Spleen (tissue), 11 donors: ENCODE data around the gene UXT. TPM values are rescaled to one million over a fixed set of nuclear protein-coding genes. Genes with fewer than 3 reads are reported as not detected.

ENCODE experiments used
- DNase-seq: peaks from one replicate; pipeline ENCODE4 v3.0.0-alpha.2; 2020
- H3K27ac ChIP-seq, 8 donors: fragments of 200-600 bp; sonication (generic) in 7 of 8; 1 replicate in 4 of 8; 2 replicates in 4 of 8; pipeline versions ENCODE4 v1.5.0 to v1.8.0; 2016 to 2021; ENCODE audit warnings: inconsistent platforms in 4 of 8, mild to moderate bottlenecking in 4 of 8, moderate library complexity in 1 of 8
- H3K27me3 ChIP-seq, 7 donors: fragments of 200-600 bp; sonication (generic) in 6 of 7; replicated peaks in 1 of 7; 1 replicate in 4 of 7; 2 replicates in 3 of 7; pipeline versions ENCODE4 v1.5.0 to v1.8.0; 2016 to 2021; ENCODE audit warnings: inconsistent platforms in 3 of 7, mild to moderate bottlenecking in 1 of 7
- H3K36me3 ChIP-seq, 6 donors: fragments of 200-600 bp; sonication (generic) in 5 of 6; 1 replicate in 4 of 6; 2 replicates in 2 of 6; pipeline versions ENCODE4 v1.5.0 to v1.8.0; 2016 to 2021; ENCODE audit warnings: inconsistent platforms in 2 of 6
- H3K4me1 ChIP-seq, 6 donors: fragments of 200-600 bp; sonication (generic) in 5 of 6; 1 replicate in 3 of 6; 2 replicates in 3 of 6; pipeline versions ENCODE4 v1.5.0 to v1.8.0; 2016 to 2021; ENCODE audit warnings: inconsistent platforms in 3 of 6
- H3K4me3 ChIP-seq, 8 donors: fragments of 200-600 bp; sonication (generic) in 7 of 8; 1 replicate in 4 of 8; 2 replicates in 4 of 8; pipeline versions ENCODE4 v1.5.0 to v1.8.0; 2016 to 2021; ENCODE audit warnings: inconsistent platforms in 4 of 8, mild to moderate bottlenecking in 4 of 8, moderate library complexity in 2 of 8
- H3K9me3 ChIP-seq, 8 donors: fragments of 200-600 bp; sonication (generic) in 7 of 8; 1 replicate in 4 of 8; 2 replicates in 4 of 8; pipeline versions ENCODE4 v1.5.0 to v1.8.0; 2016 to 2021; ENCODE audit warnings: inconsistent platforms in 4 of 8
- POLR2A ChIP-seq, 3 donors: fragments of 450-650 bp; IDR thresholded peaks; one replicate each; pipeline ENCODE4 v1.5.1; 2017; ENCODE audit warnings: antibody characterized with exemption in 3 of 3, mild to moderate bottlenecking in 1 of 3
- POLR2AphosphoS5 ChIP-seq, 3 donors: sonication (generic); formaldehyde crosslinking; IDR thresholded peaks; one replicate each; pipeline ENCODE4 v1.5.1; 2017; ENCODE audit warnings: antibody characterized with exemption in 3 of 3
- WGBS, 5 donors: extraction: QIAGEN DNeasy Blood & Tissue Kit in 3 of 5; methylation state at CpG; one replicate each; pipeline versions ENCODE4 v1.1.5 to v1.1.7; 2013 to 2018; 5-methylcytosine and 5-hydroxymethylcytosine counted together
- intact Hi-C: fragments of 100-400 bp; cut with DNase I; formaldehyde crosslinking; loops from one replicate; pipeline ENCODE4 v1.15.0; 2023; ENCODE audit warnings: low total_unique reads
- polyA plus RNA-seq, 3 donors: library from polyadenylated mRNA; stranded (reverse); fragments of 200-250 nt; gene quantifications; one replicate each; pipeline ENCODE4 v1.2.1, GENCODE V29; 2013
- total RNA-seq, 7 donors: library from RNA; depleted of rRNA in 3 of 7; stranded (reverse); fragments of >200 nt in 3 of 7; fragmentation: NEBNext Ultra II Directional in 4 of 7; extraction: Animal tissue kit (Norgen Biotek cat#: 25700) in 4 of 7; gene quantifications; one replicate each; pipeline versions ENCODE4 v1.1.0 to v1.2.1, GENCODE V29; 2016 to 2021
- TF ChIP-seq, protein P1 (sequence below), 11 experiments: fragments of 200-600 bp in 7 of 11; fragments of 450-650 bp in 4 of 11; sonication (generic) in 4 of 11; IDR thresholded peaks in 8 of 11; conservative IDR thresholded peaks in 3 of 11; 1 replicate in 7 of 11; 2 replicates in 4 of 11; pipeline versions ENCODE4 v1.4.0 to v1.8.0; 2016 to 2021; ENCODE audit warnings: antibody characterized with exemption in 11 of 11, inconsistent platforms in 4 of 11, mild to moderate bottlenecking in 1 of 11
- donor health status: healthy with polysubstance abuse.
- donor health status: DM: no; HTN: no; CAD: no; lungs with moderate emphysema.
- donor health status: DM: no; HTN: no; CAD: no.
- donor health status: Bipolar disorder and iron deficiency.
- donor health status: healthy.
- donor health status: DM: no; HTN: no; CAD: no.
- donor health status: DM: yes; HTN: yes; CAD: no.

The UXT gene
- total and polyA plus RNA-seq, 10 donors: 83.0 to 274 (median 124) TPM

DNA sequence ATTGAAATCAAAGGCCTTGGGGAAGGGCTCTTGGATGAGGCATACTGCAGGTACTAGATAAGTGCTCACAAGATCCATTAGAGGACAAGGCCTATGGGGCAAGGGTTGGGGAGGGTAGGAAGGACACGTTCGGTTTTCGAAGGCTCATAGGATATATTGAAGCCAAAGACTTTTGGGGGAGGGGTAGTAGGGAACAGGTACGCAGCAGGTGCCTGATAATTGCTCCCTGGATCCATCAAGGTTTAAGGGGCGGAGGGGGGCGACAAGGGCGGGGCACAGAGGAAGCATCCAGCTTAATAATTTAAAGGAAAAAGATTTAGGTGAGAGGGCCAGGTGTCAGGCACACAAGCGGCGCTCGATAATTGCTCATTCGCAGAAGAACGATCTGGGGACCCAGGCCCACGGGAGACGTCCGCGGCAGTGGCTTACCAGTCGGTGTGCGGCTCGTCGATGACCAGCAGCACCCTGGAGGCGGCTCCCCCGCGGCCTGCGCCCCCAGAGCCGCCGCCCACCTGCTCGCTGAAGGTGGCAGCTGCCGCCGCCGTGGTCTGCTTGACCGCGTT is 40.0 kb downstream of the UXT start:
- DNase-seq: no peak
- no peak overlapping the region for H3K27ac ChIP-seq
- intact Hi-C loops: no loop called here
- TF ChIP-seq, protein P1, sequence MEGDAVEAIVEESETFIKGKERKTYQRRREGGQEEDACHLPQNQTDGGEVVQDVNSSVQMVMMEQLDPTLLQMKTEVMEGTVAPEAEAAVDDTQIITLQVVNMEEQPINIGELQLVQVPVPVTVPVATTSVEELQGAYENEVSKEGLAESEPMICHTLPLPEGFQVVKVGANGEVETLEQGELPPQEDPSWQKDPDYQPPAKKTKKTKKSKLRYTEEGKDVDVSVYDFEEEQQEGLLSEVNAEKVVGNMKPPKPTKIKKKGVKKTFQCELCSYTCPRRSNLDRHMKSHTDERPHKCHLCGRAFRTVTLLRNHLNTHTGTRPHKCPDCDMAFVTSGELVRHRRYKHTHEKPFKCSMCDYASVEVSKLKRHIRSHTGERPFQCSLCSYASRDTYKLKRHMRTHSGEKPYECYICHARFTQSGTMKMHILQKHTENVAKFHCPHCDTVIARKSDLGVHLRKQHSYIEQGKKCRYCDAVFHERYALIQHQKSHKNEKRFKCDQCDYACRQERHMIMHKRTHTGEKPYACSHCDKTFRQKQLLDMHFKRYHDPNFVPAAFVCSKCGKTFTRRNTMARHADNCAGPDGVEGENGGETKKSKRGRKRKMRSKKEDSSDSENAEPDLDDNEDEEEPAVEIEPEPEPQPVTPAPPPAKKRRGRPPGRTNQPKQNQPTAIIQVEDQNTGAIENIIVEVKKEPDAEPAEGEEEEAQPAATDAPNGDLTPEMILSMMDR (IDR thresholded peaks at IDR 0.05 in 8 of 11, conservative IDR thresholded peaks at IDR 0.05 in 3 of 11): no peak
- TF ChIP-seq POLR2A (IDR thresholded peaks at IDR 0.05) (no peak), POLR2AphosphoS5 (IDR thresholded peaks at IDR 0.05) (no peak)
- peaks cover 0 to 26% (median 4%) of the 10 kb centered on the region in 7 donors for H3K27me3 ChIP-seq
- H3K4me1 ChIP-seq: peaks cover 0 to 19% (median 8%) of the 10 kb centered on the region in 6 donors
- 37 to 61% (median 45%) methylated on average over 26 to 32 of the region's 32 CpGs for WGBS, 5 donors
- no peaks in the 10 kb centered on the region for H3K9me3 ChIP-seq
- H3K36me3 ChIP-seq: no peaks in the 10 kb centered on the region
- peak overlapping the region in 6 of 8 donors; percentile 14 to 67 (median 33) for H3K4me3 ChIP-seq

DNA sequence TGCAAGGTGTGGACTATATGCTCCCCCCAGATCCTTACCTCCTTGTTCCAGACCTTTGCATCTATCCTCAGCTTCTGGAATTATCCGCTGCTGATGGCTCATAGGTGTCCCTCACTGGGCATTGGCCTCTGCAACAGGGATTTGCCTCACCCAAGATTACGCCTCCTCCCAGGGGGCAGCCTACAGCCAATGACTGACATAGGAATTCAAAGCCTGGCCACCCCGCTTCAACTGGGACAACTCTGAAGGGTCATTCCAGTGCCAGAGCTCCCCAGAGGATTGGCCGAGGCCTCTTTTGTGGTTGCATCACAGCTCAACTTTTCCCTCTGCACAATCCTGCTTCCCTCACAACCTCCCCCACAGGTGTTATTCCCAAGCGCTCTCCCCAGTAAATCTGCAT is 44.4 kb downstream of the UXT start:
- TF ChIP-seq, protein P1 (IDR thresholded peaks at IDR 0.05 in 8 of 11, conservative IDR thresholded peaks at IDR 0.05 in 3 of 11): no peak
- TF ChIP-seq POLR2AphosphoS5 (IDR thresholded peaks at IDR 0.05) (no peak), POLR2A (IDR thresholded peaks at IDR 0.05) (no peak)
- Histone ChIP-seq H3K27ac (no peak overlapping the region), H3K4me3 (no peak overlapping the region), H3K36me3 (no peaks in the 10 kb centered on the region), H3K9me3 (no peaks in the 10 kb centered on the region), H3K4me1 (peaks cover 0 to 6% (median 4%) of the 10 kb centered on the region in 6 donors), H3K27me3 (peaks cover 0 to 14% (median 4%) of the 10 kb centered on the region in 7 donors)
- no peak for DNase-seq
- intact Hi-C loops: no loop called here
- 73 to 92% (median 84%) methylated on average over 5 of the region's 5 CpGs for WGBS, 5 donors

DNA sequence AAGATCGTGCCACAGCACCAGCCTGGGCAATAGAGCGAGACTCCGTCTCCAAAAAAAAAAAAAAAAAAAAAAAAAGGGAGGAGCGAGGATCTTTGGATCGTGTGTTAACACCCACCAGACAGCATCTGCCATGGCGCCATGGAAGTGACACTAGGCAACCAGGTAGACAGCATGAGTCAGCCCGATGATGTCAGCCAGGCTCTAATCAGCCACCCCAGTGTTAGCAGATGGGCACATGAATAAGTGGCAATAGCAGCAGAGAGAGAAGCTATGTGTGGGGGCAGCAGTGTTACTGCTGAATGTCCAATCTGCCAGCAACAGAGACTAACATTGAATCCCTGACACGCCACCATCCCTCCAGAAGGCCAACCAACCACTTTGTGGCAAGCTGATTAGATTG is 45.9 kb downstream of the UXT start:
- intact Hi-C loops: no loop called here
- 81 to 95% (median 92%) methylated on average over 8 of the region's 8 CpGs for WGBS, 5 donors
- TF ChIP-seq POLR2A (IDR thresholded peaks at IDR 0.05) (no peak), POLR2AphosphoS5 (IDR thresholded peaks at IDR 0.05) (no peak)
- TF ChIP-seq, protein P1 (IDR thresholded peaks at IDR 0.05 in 8 of 11, conservative IDR thresholded peaks at IDR 0.05 in 3 of 11): no peak
- no peak for DNase-seq
- Histone ChIP-seq H3K9me3 (no peaks in the 10 kb centered on the region), H3K27me3 (peaks cover 0 to 4% (median 0%) of the 10 kb centered on the region in 7 donors), H3K36me3 (no peaks in the 10 kb centered on the region), H3K27ac (no peak overlapping the region), H3K4me1 (no peaks in the 10 kb centered on the region), H3K4me3 (no peak overlapping the region)

DNA sequence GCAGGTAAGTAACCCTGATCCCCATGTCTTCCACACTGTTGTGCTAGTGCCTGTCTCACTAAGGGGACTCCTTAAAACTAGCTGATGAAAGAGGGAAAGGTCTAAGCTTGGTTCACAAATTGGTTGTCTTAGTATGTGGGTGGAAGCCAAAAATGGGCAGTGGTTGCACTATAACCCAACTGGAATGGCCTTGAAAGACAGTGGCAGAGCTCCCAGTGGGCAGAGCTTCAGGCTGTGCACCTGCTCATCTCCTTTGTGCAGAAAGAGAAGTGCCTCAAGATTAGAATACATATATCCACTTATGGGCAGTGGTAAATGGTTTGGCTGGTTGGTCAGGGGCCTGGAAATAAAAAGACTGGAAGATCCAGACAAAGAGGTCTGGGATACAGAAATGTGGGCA is 46.6 kb downstream of the UXT start:
- TF ChIP-seq POLR2A (IDR thresholded peaks at IDR 0.05) (no peak), POLR2AphosphoS5 (IDR thresholded peaks at IDR 0.05) (no peak)
- TF ChIP-seq, protein P1 (IDR thresholded peaks at IDR 0.05 in 8 of 11, conservative IDR thresholded peaks at IDR 0.05 in 3 of 11): no peak
- Histone ChIP-seq H3K27ac (no peak overlapping the region), H3K36me3 (no peaks in the 10 kb centered on the region), H3K4me3 (no peak overlapping the region), H3K27me3 (peaks cover 0 to 4% (median 0%) of the 10 kb centered on the region in 7 donors), H3K4me1 (no peaks in the 10 kb centered on the region), H3K9me3 (no peaks in the 10 kb centered on the region)
- intact Hi-C loops: no loop called here
- no peak for DNase-seq
